ENCODE data around the gene ANKRD50.

DNA sequence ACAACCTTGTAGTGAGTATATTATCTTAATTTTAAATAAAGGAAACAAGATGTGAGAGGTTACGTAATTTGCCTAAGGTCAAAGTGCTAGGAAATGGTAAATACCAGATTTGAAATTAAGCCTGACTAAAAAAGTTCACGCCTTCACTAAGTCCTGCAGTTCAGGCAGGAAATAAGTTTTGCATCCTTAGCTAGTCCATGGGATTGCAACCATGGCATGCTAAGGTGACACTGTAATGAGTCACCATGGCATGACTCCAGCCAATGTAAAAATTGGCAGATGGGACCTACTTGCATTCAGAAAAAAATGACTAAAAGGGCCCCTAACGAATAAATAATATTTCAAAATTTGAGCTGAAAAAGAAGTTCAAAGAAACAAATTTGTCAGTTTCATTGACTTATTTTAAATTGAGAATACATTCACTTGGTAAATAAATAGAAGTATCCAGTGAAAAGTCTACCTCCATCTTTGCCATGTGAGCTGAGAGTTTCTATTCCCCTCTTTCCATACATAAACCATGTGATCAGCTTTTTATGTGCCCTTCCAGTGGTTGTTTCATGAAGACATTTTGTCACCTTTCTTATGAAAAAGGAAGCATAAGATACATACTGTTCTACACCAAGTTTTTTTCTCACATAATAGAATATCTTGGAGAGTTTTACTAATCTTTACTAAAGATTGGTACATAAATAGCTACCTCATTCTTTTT, 72.4 kb downstream of the ANKRD50 start:
- TF ChIP-seq, protein P1, sequence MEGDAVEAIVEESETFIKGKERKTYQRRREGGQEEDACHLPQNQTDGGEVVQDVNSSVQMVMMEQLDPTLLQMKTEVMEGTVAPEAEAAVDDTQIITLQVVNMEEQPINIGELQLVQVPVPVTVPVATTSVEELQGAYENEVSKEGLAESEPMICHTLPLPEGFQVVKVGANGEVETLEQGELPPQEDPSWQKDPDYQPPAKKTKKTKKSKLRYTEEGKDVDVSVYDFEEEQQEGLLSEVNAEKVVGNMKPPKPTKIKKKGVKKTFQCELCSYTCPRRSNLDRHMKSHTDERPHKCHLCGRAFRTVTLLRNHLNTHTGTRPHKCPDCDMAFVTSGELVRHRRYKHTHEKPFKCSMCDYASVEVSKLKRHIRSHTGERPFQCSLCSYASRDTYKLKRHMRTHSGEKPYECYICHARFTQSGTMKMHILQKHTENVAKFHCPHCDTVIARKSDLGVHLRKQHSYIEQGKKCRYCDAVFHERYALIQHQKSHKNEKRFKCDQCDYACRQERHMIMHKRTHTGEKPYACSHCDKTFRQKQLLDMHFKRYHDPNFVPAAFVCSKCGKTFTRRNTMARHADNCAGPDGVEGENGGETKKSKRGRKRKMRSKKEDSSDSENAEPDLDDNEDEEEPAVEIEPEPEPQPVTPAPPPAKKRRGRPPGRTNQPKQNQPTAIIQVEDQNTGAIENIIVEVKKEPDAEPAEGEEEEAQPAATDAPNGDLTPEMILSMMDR (IDR thresholded peaks at IDR 0.05): no peak
- no peak for TF ChIP-seq POLR2A (IDR thresholded peaks at IDR 0.05)

All from thyroid gland (tissue), 4 donors.